ENCODE measurements around the gene ACVRL1.

ACVRL1 gene

DNA sequence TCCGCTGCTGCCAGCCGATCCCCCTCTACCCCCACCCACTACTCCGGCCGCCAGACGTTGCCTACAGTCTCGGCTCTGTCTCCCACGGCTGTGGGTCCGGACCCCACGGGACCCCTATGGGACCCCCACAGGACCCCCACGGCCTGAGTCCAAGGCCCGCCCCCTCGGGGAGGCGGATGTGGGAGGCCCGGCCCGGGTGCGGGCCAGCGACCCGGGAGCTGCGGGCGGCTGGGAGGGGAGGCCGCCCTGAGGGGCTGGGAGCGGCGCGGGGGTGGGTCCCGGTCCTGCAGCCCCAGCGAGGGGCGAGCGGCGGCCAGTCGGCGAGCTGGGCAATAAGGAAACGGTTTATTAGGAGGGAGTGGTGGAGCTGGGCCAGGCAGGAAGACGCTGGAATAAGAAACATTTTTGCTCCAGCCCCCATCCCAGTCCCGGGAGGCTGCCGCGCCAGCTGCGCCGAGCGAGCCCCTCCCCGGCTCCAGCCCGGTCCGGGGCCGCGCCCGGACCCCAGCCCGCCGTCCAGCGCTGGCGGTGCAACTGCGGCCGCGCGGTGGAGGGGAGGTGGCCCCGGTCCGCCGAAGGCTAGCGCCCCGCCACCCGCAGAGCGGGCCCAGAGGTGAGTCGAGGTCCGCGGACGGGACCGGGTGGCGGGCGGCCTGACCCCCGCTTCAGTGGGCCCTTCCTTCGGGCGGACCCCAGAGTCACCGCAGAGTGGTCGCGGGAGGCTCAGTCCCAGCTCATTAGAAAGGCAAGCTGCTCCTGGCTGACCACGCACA lies at the start of gene ACVRL1:
TSS of gene ACVRL1 (plus strand) at position 422 of the 773 bp plus-strand sequence. CDS start 4,971 bp downstream, outside the sequence.
- DNase-seq (ENCODE audit: low read depth in 2 of 2) = no peak

DNA sequence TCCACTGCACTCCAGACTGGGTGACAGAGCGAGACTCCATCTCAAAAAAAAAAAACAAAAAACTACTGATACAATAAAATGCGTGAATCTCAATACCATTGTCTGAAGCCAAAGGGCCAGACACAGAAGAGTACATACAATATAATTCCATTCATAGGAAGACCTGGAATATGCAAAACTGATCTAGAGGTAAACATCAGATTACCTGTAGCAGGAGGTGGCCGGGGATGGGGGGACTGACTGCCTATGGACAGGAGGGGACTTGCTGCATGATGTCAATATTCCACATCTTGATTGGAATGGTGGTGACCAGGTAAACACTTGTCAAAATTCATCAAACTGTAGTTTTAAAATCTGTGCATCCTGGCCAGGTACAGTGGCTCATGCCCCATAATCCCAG lies 46.3 kb upstream of the ACVRL1 start:
- DNase-seq (ENCODE audit: low read depth in 2 of 2) = no peak

DNA sequence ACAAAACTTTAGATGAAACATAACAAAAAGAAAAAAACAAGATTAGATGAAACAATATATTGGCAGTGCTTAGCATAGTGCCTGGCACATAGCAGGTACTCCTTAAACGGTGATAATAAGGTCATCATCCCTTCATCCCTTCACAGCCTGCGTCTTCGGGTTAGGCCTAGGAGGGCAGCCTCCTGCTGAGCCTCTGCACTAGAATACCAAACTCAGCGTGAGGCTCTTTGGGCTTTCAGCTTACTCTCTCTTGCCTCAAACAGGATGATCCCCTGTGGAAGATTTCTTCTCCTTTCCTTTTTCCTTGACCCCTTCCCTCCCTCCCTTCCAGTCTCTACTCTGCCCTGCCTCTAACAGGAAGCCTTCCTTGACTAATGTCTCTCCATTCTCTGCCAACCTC lies 44.4 kb upstream of the ACVRL1 start:
- no peak for DNase-seq (ENCODE audit: low read depth in 2 of 2)

DNA sequence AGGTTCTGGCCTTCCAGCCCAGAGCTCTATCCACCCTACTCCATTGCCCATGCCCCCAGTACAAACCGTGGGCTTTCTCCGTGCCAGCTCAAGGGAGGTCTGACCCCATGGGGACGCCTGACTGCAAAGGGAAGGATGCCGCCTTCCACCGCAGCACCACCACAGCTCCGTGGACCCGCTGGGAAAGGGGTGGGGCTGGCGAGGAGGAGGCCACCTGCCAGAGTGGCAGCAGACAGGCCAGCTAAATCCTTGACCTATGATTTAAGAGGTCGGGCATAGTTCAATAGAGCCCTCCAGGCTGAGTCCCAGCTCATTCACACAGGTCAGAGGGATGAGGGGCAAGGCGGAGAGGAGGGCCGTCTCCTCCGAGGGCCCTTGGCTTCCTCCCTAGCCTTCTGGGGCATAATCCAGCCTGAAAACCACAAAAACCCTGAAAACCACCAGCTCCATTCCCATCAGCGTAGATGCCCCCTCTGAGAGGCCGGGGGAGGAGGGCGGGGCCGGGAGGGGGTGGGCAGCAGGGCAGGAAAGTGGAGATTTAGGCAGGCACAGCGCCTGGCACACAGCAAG lies 43.9 kb upstream of the ACVRL1 start:
- no peak for DNase-seq (ENCODE audit: low read depth in 2 of 2)

DNA sequence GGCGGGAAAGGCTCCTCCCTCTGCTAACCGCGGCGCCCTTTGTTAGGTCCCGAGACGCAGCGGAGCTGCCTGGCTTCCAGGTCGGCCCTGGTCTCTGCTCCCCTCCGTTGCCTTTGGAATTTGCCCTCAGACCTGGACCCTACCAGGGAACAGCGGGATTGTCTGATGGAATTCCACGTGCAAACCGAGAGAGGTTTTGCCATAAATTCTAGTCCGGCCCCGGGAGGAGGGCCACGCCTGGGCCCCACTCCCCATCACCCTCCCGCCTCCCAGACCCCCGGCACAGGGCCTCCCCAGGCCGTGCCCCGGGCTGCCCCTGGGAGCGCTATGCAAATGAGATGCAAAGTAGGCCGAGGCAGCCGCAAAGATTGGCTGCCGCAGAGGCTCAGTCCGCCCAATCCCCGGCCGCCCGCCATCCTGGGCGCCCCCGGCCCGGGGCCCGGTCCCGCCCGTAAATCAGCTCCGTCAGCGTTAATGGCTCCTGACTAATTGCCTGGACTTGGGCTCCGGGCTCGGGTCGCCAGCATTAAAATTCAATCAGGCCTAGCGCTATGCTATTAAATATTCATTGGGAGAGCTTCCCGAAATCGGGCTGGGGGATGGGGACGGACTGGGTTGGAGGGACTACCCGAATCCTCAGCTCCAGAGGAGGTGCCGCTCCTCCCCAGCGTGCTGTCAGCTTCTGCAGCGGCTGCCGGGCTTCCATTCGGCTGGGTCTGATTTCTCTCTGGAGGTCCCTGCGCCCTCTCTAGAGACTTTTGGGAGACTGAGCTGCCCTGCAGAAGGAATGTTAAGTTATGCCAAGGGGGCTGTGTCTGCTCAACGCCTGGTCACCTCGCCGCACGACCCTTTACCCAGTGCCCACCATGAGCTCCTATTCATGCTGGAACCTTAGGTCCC lies 43.1 kb upstream of the ACVRL1 start:
- DNase-seq (ENCODE audit: low read depth in 2 of 2) = no peak

DNA sequence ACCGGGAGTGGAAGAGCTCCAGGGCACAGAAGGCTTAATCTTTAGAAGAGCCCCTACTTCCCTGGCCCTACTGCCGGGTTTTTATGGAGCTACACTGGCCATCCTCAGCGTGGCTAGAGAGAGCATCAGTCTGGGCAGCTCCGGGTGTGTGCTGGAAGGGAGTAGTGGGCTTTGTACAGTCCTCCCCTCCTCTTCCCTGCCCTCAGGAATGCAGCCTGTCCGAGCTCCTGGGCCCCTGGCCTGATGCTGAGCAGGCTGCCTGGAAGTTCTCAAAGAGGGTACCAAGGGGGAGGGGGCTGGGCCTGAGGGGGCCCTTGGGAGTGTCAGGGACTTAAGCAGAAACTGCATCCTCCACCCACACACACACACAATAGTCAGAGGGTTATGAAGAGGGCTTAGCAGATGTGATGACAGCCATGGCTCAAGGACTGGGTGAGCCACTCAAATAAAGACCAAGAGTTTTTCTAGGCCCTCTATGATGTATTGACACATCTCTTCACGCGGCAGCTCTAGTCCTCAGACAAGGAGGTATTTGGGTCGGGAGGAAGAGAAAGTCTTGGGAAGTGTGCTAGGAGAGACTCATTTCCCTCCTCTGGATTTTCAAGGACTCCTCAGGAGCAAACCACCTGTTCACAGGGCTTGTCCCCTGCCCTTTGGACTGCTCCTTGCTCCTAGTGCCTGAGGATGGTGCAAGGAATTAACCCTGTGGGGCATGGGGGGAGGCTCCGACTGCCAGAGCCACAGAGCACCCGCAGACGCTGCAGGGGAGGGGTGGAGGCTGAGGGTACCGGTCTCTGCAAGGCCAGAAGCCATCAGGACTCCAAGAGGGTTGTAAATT lies 42.3 kb upstream of the ACVRL1 start:
- DNase-seq (ENCODE audit: low read depth in 2 of 2) = no peak

DNA sequence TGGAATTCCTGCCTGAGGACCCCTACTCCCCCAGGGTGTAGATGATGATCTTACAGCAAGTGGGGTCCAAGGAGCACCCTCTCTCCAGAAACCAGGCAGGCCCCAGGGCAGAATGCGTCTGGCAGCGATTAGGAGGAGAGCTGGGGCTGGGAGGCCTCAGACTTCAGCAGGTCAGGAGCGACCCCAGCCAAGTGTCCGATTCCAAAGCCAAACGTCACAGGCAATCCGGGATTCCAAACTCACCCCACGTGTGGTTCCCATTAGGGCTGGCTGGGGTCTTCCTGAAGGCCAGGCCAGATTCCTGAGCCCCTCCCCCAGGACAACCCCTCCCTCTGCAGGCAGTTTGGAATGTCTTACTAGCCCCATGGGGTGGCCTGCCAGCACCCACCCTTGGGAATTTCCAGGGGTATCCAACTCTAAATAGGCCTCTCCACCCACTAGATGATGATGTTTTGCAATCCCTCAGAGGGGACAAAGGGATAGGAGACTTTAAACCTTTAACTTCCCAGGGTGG lies 41.5 kb upstream of the ACVRL1 start:
- DNase-seq (ENCODE audit: low read depth in 2 of 2) = no peak

DNA sequence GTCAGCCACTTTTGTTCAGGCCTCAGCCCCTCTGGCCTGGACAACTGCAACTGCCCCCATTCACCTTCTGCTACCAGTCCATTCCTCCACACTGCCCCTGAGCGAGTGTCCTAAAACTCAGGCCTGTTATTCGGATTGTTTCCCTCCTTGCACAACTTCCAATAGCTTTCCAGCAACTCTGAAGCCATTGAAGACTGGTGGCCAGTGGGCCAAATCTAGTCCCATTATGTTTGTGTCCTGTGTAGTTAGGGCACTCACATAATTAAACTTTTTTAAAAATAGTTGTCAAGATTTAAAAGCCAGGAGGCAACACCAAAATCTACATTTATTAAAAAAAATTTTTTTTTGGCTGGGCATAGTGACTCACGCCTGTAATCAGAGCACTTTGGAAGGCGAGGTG lies 41.0 kb upstream of the ACVRL1 start:
- DNase-seq (ENCODE audit: low read depth in 2 of 2) = no peak

DNA sequence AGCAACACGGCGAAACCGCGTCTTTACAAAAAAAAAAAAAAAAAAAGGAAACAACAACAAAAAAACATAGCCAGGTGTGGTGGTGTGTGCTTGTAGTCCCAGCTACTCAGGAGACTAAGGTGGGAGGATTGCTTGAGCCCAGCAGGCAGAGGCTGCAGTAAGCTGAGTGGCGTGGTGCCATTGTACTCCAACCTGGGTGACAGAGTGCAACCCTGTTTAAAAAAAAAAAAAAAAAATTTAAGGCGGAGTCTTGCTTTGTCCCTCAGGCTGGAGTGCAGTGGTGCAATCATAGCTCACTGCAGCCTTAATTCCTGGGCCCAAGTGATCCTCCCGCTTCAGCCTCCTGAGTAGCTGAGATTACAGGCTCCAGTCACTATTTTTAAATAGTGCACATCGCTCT lies 40.5 kb upstream of the ACVRL1 start:
- no peak for DNase-seq (ENCODE audit: low read depth in 2 of 2)

DNA sequence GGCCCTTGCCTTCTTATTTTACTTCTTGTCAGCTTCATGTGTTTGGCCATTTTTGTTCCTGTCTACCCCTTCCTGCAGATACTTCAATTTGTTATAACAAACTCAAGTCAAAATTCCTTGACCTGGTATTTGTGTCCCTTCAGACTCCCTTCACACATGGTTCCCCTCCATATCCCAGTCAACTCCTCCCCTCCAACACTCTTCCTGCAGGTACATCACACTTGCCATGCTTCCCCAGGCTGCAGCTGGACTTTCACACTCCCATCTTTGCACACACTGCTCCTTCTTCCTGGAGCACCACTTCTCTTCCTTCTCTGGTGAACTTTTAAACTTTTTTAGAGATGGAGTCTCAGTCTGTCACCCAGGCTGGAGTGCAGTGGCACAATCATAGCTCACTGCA lies 39.9 kb upstream of the ACVRL1 start:
- no peak for DNase-seq (ENCODE audit: low read depth in 2 of 2)

DNA sequence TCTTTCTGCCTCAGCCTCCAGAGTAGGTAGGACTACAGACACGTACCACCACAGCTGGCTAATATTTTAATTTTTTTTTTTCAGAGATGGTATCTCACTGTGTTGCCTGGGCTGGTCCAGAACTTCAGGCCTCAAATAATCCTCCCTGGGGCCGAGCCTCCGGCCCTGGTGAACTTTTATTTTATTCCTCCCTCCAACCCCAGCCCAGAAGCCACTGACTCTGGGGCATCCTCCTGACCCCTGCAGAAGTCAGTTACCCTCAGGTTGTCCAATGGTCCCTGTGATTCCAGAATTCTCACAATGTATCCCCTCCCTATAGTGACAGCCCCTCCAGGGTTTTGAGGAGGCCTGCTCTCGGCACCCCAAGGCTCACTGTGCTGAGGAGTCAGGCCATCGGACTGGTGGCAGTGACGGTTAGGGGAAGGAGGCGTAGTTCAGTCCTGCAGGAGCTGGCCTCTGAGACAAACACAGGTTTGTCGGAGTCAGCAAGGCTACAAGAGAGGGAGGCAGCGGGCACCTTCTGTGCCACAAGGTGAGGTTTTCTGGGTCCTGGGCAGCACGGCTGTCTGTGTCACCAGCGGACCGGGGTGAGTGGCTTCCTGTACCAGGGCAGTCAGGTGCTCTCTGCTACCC lies 39.4 kb upstream of the ACVRL1 start:
- DNase-seq (ENCODE audit: low read depth in 2 of 2) = no peak

DNA sequence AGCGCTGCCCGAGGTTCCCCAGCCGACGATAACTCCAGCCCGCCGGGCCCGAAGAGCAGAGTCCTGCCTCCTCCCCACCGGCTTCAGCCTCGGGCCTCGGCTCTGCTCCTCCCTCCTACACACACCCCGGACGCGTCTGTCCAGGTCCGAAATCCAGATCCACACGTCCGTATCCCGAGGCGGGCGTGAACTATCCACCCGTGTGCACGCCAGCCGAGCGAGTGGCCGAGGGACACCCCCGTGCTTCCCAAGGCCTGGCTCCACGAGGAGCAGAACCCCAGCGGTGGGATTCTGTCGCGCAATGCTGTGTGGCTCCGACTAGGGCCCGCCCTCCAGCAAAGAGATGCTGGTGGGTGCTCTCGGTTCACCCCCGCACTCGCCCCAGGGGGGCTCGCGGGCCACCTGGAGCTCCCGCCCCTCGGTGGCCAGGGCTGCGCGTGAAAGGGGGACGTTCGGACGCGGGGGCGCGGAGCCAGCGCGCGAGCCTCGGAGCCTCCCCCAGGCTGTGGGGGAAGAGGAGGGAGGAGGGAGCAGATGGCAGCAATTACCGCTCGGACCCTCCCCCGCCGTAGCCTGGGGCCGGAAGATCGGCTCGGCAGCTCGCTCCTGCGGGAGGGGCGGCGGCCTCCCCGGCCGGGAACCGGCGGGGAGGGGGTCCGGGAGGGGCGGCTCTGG lies 38.3 kb upstream of the ACVRL1 start:
- no peak for DNase-seq (ENCODE audit: low read depth in 2 of 2)

DNA sequence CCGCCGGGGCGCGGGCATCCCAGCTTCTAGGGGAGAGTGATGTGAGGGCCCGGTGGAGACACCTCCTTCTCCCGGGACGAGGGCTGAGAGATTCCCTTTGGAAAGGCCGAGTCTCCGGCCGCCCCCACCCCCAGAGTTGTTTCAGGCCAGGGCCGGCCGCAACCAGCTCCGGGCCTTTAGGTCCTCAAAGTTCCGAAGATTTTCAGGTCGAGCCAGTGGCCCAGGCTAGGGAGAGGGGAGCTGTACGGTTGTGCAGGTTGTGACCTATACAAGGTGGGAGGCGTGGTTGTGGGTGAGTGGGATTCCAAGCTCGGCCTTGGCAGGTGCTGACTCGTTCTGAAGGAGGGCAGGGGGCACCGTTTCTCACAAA lies 37.8 kb upstream of the ACVRL1 start:
- DNase-seq (ENCODE audit: low read depth in 2 of 2) = no peak

DNA sequence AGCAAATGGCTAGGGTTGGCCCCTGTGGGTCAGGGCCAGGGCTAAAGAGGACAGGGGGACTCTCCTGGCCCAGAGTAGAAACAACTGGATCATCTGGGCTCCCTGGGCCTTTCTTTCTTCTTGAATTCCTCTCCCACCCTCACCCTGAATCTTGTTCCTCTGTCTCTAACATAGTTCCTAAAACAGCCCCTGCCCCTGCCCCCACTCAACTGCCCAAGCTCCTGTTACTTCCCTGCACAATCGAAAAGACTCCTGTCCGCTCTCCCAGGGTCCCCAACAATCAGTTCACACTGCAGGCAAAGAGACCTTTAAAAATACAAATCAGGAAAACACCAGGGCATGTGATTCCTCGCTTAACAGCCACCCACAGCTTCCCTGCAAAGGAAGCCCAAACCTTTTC lies 37.4 kb upstream of the ACVRL1 start:
- DNase-seq (ENCODE audit: low read depth in 2 of 2) = no peak

DNA sequence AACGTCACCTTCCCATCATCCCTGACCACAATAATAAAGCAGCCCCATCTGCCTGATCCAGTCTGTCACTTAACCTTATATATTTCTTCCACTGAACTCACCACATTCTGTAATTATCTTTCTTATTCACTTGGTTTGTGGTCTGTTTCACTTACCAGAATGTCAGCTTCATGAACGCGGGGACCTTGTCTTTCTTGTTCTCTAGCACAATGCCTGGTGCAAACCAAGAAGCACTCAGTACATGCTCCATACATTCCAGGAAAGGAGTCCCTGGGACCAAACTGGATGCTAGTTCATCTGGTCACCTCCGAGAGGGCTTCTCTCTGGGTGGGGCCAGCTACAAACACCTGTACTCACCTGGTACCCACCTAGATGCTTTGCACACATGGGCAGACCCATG lies 36.8 kb upstream of the ACVRL1 start:
- DNase-seq (ENCODE audit: low read depth in 2 of 2) = no peak

DNA sequence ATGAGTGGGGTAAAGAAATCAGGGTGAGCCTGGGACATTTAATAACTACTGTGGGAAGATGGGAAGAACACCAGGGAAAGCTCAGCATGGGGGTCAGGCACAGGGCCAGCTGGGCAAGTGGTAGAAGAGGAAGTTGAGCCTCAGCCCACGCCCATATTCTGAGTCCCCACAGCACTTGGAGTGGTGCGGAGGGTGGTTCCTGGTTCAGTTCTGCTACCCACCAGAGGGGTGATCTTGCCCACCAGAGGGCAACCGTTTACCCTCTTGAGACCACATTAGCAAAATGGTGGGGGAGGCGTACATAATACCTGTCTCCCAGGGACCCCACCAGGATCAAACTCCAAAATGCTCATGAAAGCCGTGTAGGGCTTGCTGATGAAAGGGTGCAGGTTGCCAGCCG lies 36.2 kb upstream of the ACVRL1 start:
- no peak for DNase-seq (ENCODE audit: low read depth in 2 of 2)

DNA sequence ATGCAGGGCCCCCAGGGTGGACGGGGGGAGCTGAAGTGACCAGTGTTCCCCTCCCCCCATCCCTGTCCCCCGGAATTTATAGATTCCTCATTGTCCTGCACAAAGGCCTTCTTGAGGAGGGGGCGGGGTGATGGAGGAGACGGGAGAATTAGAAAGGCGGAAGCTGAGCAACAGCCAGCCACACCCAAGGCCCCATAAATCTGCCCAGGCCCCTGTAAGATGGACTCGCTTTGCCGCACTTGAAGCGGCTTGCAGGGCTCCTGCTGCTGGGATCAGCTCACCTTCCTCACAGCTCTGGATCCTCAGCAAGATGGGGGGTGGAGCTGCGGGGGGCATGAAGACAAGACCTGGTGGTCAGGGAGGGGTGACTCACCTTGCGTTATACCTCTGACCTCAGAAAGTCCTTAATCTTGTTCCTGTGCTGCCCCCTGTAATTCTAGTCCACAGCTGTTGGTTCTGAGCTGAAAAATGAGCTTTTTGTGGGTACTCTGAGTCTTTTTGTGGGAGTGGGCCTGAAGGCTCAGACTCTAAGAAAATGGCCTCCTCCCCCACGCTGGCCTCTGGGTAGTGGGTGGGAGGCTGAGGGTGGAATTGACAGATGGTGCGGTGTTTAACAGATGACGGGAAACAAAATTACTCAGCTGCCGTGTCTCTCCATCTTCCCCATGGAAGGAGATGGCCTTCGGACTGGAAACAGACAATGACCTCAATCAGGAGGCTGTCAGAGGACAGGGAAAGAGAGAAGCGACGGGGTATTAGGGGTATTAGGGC lies 35.2 kb upstream of the ACVRL1 start:
- no peak for DNase-seq (ENCODE audit: low read depth in 2 of 2)

DNA sequence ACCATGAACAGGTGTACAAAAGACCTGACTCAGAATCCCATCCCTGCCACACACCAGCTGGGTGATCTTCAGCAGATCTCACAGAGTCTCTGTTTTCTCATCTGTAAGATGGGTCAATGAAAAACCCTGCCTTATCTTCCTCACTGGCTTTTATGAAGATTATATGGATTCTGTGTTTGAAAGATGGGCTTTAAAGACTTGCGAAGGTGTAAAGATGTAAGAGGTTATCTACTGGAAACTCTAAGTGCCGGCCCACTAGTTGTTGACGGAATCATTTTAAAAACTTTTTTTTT lies 34.7 kb upstream of the ACVRL1 start:
- no peak for DNase-seq (ENCODE audit: low read depth in 2 of 2)

DNA sequence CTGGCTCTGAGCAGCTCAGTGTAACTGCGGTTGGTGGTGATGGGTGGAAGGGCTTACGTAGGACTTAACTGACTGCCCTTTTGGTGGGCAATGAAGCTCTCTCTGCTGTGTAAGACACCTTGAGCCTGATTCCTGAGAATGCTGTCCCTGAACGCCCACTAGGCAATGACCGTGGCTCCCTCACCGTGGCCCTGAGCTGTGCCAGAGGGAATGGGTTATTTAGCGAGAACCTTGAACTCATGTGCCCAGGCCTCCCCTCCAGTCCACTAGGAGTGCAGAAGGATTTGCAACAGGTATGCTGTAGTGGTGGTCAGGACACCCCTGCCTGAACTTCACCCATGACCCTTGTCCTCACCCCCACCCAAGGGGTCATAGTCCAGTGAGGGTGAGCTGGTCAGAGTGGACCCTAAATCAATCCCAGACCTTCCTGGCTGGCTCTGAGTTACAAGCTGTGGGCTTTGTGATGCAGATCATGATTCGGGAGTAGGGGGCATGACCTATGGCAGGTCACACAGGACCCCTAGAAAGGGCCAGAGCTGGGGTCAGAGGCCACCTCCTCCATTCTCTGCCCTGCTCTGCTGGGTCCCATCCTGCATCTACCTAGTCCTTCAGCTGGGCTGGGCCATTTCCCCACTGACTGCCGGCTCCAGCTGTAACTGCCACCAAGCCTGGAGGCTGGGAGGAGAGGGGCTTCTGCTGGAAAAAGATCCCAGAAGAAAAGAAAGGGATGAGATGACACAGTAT lies 33.9 kb upstream of the ACVRL1 start:
- DNase-seq (ENCODE audit: low read depth in 2 of 2) = no peak

Measured in stimulated activated CD4-positive, alpha-beta T cell treated with anti-CD3 and anti-CD28 coated beads, Interleukin-1b, Interleukin-23, amount 100 ng/mL, for 4 hours (primary cell).